NCI-H1436 treated with DMSO at 0.1 percent for 48 hours (cell line): Measurements from ENCODE around the gene BANF2.

Experiments used
- DNase-seq: peaks from one replicate; lab custom pipeline; 2025; lab: John Stamatoyannopoulos, UW

BANF2 gene

DNA sequence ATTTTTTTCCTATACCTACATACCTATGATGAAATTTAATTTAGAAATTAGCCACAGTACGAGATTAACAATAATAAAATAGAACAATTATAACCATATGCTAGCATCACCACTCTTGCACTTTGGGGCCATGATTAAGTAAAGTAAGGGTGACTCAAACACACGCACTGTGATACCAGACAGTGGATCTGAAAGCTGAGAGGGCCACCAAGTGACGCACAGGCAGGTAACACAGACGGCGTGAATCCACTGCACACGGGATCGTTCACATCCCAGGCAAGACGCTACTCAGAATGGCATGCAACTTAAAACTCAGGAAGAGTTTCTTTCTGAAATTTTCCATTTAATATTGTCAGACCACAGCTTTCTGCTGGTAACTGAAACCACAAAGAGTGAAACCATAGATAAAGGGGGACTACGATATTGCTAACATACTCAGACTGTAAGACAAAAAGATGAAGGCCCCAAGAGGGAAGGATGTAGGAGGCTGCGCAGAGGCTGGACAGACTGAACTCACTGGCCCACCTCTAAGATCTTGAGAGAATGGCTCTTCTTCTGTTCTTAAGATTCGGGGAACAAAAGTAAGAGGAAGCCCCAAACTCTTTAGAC, 35.6 kb upstream of the BANF2 start:
- no peak for DNase-seq

DNA sequence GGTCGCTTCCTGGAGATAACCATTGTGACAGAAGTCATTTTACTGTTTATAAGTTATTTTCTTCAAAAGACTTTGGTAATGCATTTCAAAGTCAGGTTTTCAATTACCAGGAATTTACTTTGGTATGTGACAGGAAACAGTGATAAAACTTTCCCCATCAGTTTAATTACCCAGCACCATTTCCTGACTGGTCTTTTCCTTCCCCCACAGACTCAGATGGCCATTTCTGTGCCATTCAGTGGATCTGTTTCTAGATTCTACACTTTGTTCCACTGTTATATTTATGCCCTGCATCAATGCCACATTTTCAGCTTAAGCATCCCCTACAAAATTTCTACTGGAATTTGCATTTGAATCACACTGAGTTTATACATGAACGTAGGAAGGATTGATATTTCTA, 34.0 kb upstream of the BANF2 start:
- DNase-seq = no peak

- DNase-seq = no peak
Measured at GRCh38 chr20:17666481-17666880, 33.3 kb upstream of the BANF2 start.

DNA sequence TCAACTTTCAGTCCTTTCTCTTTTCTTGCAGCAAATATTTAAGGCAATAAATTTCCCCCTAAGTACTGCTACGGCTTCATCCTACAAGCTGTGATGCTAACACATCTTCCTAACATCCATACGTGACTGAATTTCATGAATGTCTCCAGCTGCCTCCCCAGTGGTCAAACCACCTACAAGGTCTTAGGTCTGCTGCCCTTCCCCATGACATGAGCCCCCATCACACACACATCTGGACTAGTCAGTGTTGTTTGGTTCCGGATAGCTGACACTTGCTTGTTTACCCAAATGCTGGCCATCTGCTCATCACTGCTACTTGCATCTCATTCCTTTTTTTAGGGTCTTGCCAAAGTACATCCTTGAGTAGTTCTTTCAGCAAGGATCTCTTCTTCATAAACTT, 32.3 kb upstream of the BANF2 start:
- no peak for DNase-seq

GRCh38 chr20:17668432-17668831, 31.3 kb upstream of the BANF2 start:
- DNase-seq = no peak

DNA sequence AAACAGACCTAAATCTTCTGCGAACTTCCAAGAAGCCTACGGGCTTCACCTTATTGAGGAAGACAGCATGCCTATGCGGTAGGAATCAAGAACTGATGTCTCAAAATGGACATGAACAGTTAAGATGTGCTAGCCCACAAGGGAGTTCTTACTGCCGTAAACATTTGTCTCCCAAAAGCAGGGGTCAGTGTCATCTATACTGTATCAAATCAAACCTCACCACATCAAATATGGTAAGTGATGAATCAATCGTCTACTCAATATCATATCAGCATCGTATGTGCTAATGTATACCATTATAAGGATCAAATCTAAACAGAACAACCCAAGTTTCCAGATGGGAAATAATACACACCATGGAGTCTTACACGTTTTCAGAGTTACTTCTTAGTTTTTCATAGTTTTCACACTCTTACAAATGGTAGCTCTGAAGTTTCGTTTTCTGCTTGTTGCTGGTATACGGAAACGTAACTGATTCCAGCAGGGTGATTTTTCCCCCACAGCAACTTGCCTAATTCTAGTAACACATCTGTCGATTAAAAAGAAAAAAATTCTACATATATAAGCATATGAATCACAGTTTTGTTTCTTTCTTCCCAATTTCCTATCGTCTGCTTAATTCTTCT, 30.3 kb upstream of the BANF2 start:
- no peak for DNase-seq

DNA sequence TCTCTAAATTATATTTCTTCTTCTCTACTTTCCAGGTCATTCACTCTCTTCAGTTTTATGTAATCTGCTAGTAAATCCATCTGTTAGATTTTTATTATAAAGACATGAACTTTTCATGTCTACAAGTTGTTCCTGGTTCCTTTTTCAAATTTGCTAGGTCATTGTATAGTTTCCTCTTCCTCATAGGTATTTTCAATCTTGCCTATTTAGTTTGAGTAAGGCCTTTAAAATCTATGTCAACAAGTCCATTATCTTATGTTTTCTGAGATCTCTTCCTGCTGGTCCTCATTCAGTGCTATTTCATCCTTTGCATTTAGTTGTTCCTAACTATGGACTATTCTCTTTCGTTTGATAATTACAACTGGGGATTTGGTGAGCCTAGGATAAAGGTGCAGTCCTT, 28.8 kb upstream of the BANF2 start:
- no peak for DNase-seq

DNA sequence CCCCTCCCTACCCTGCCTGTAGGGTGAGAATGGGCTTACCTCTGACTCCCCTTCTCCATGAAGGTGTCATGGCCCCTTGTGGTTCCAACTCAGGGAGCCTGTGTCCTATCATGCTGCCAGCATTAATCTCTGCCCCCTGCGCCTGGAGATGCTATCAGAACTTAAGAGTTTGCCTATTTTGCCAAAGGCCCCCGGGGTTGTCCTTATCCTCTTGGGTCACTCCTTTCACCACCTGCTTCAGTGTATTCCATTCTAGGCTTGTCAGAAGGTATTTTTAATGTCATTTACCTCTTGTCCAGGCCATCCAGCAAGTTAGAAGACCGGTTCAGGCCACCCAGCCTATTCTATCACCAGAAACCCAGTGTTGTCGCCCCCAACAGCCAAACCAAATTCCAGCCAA, 28.2 kb upstream of the BANF2 start:
- DNase-seq = no peak

- no peak for DNase-seq
Measured at GRCh38 chr20:17673084-17673483, 26.7 kb upstream of the BANF2 start.

GRCh38 chr20:17674722-17675518, 24.8 kb upstream of the BANF2 start:
- no peak for DNase-seq

DNA sequence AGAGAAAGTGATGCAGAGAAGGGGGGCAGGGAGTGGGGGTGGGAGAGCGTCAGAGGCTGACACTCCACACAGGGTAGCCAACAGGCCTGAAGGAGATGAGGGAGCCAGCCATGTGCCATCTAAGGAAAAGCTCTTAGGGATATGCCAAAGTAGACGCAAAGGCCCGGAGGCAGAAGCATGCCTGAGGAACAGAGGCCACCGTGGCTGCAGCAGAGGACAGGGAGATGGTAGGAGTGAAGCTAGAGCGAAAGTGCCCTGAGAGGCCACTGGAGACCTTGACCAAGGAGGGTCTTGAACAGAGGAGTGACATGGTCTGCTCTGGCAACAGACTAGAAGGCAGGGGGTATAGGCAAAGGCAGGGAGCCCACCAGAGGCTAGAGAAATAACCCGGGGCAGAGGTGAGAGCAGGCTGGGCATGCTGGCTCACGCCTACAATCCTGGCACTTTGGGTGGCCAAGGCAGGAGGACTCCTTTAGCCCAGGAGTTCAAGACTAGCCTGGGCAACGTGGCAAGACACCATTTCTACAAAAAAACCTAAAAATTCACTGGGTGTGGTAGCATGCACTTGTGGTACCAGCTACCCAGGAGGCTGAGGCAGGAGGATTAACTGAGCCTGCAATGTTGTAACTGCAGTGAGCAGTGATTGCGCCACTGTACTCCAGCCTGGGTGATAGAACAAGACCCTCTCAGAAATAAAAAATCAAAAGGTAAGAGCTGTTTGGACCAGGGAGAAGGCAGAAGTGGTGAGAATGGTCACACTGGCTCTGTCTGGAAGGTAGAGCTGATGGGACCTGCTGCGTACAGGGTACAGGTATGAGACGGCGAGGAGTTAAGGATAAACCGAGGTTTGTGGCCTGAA, 24.0 kb upstream of the BANF2 start:
- no peak for DNase-seq

DNA sequence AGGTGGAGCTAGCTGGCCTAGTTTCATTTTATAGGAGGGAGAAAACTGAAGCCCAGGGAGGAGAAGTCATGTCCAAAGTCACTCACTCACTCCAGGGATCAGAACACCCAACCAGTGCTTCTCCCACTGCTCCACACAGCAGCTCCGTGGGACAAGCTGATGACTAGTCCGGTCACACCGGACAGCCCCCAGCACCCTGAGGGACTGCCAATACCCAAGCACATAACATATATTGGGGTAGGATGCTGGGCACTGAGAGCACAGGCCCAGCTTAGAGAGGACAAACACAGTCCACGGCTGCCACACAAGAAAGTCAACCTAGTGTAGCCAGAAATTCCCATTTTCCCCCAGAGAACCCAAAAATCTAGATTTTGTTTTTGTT, 23.4 kb upstream of the BANF2 start:
- DNase-seq = no peak

DNA sequence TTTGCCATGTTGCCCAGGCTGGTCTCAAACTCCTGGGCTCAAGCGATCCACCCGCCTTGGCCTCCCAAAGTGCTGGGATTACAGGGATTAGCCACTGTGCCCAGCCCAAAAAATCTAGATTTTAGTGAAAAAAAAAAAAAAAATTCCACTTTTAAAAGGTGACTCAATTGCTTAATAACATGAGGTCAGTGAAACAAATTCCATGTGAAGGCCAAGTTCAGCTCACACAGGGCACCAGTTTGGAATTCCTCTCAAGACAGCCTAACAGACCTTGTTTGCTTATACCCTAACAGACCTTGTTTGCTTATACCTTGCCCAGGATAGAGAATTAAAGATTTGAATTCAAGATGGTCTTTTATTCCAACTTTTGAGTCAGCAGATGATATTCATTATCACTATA, 22.8 kb upstream of the BANF2 start:
- DNase-seq = no peak

DNA sequence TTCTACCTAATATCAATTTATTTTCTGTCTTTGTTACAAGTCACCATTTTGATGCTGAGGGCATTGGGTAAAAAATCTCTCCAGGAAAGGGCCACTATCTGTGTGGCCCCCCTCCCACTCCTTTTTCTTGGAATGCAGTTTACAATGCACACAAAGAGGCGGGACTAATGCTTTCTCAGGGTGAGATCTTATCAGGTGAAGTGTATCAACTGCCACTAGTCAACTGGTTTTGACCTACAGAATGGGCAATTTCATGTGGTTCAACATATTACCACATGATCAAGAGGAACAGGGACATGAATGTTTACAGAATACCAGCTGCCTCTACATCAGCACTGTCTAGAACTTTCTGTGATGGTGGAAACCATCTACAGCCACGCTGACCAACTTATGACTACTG, 21.5 kb upstream of the BANF2 start:
- no peak for DNase-seq

- no peak for DNase-seq
Measured at GRCh38 chr20:17678886-17679285, 20.9 kb upstream of the BANF2 start.

- DNase-seq = no peak
Measured at GRCh38 chr20:17679941-17680835, 19.6 kb upstream of the BANF2 start.

GRCh38 chr20:17680836-17681725, 18.7 kb upstream of the BANF2 start:
- DNase-seq = no peak

- no peak for DNase-seq
Measured at GRCh38 chr20:17681726-17682102, 18.1 kb upstream of the BANF2 start.

GRCh38 chr20:17682103-17682888, 17.5 kb upstream of the BANF2 start, which contains the start of gene RRBP1:
Gene RRBP1 (minus strand): TSS chr20:17682242. CDS start chr20:17660507, 21,735 bp downstream.
- DNase-seq = peak; percentile 84

- DNase-seq = no peak
Measured at GRCh38 chr20:17682889-17683198, 16.9 kb upstream of the BANF2 start.
